ENCODE data around the gene CEP57L1. TPM values are rescaled to one million over a fixed set of nuclear protein-coding genes. Genes with fewer than 3 reads are reported as not detected.

The CEP57L1 gene
- total and polyA plus RNA-seq, 11 donors = 5.9 to 13.8 (median 9.5) TPM

DNA sequence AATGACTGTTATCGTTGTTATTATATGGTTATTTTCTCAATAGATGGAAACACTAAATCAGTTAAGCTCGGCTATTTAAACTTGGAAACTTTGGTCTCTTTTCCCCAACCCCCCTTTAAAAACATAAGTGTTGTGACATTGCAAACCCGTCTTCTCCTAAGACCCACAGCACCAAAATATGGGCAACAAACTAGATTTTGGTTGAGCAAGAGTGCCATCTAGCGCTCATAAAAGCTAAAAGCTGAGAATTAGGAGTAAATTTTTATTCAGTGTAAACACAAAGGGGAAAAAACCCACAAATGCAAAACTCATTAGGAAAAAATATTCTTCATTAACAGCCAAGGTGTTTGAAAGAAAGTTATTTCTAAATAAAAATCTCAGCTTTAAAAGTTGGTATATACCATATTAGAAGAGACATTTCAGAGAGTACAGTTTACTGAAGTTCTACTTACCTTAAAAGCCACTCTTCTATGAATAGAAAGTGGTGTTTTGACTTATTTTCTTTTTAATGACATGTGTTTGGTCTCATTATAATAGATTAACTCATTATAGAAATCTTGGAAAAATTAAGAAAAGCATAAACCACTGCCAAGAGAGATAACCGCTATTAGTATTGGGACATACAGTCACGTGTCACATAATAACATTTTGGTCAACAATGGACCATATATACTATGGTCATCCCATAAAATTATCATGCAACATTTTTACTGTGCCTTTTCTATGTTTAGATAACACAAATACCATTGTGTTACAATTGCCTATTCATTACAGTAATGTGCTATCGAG is 21.8 kb upstream of the CEP57L1 start:
- ATAC-seq (peak; percentile 43 to 64 (median 58)), DNase-seq (peak in 2 of 5 donors; percentile 42 to 46)
- 43 to 48% (median 43%) methylated on average over 7 of the region's 7 CpGs for WGBS, 4 donors
- Histone ChIP-seq H3K27me3 (no peaks in the 10 kb centered on the region), H3K4me1 (peaks cover 0 to 63% (median 26%) of the 10 kb centered on the region in 12 donors), H3K4me3 (no peak overlapping the region), H3K9me3 (no peaks in the 10 kb centered on the region), H3K36me3 (no peaks in the 10 kb centered on the region), H3K27ac (peak overlapping the region in 6 of 12 donors; percentile 2 to 34 (median 22))
- intact Hi-C loops (cut with DNase I) = loop anchor here (1.0 to 10.0 kb wide), 19 partner anchors 66 to 531 kb away; partner anchors contain the start of gene ARMC2 (in 2 of the 10)
- TF ChIP-seq POLR2A (IDR thresholded peaks at IDR 0.05) = no peak
- TF ChIP-seq CTCF (IDR thresholded peaks at IDR 0.05) = peak; percentile 48 to 79 (median 66)

DNA sequence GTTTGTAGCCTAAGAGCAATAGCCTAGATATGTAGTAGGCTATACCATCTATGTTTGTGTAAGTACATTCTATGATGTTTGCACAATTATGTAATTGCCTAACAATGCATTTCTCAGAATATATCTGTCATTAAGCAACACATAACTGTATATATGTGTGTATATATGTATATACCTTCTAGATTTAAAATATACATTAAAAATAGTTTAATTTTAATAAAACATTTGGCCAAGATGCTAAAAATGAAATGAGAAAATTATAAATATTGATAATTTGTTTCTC is 21.2 kb upstream of the CEP57L1 start:
- Histone ChIP-seq H3K27ac (peak overlapping the region in 1 of 12 donors; percentile 19), H3K4me1 (peaks cover 0 to 68% (median 28%) of the 10 kb centered on the region in 12 donors), H3K27me3 (no peaks in the 10 kb centered on the region), H3K36me3 (no peaks in the 10 kb centered on the region), H3K4me3 (no peak overlapping the region), H3K9me3 (no peaks in the 10 kb centered on the region)
- intact Hi-C loops (cut with DNase I) = loop anchor here (2.0 to 10.0 kb wide), 16 partner anchors 67 to 532 kb away; partner anchors contain the start of gene ARMC2 (in 2 of the 10)
- TF ChIP-seq POLR2A (IDR thresholded peaks at IDR 0.05) (no peak), CTCF (IDR thresholded peaks at IDR 0.05) (no peak)
- ATAC-seq (no peak), DNase-seq (no peak)

DNA sequence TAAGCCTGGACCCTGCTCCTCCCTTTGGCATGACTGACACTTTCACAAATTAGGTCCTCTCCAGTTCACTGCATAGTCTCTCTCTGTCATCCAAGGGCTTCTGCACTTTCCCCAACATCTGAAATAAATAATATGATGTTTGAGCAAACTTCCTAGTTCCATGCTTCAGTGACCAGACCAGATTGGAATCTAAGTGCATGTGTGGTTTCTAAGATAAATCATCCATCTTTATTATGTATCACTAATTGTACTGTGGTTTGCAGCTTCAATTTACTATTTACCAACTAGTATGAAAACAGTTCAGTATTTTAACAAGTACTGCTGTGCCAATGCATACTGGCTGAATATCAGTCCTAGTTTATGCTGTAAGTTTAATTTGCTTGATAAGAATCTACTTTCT is 19.4 kb upstream of the CEP57L1 start:
- H3K4me3 ChIP-seq = no peak overlapping the region
- ATAC-seq (no peak), DNase-seq (no peak)
- no peaks in the 10 kb centered on the region for H3K27me3 ChIP-seq
- intact Hi-C loops (cut with DNase I) = loop anchor here in 8 of 10 donors (2.0 to 10.0 kb wide), 7 partner anchors 131 to 534 kb away; partner anchors contain the start of gene ARMC2 (in 2 of the 8)
- H3K4me1 ChIP-seq = peaks cover 0 to 75% (median 45%) of the 10 kb centered on the region in 12 donors
- no peak for TF ChIP-seq POLR2A (IDR thresholded peaks at IDR 0.05)
- no peak for TF ChIP-seq CTCF (IDR thresholded peaks at IDR 0.05)
- no peaks in the 10 kb centered on the region for H3K9me3 ChIP-seq
- peak overlapping the region in 4 of 12 donors; percentile 6 to 82 (median 14) for H3K27ac ChIP-seq
- no peaks in the 10 kb centered on the region for H3K36me3 ChIP-seq

DNA sequence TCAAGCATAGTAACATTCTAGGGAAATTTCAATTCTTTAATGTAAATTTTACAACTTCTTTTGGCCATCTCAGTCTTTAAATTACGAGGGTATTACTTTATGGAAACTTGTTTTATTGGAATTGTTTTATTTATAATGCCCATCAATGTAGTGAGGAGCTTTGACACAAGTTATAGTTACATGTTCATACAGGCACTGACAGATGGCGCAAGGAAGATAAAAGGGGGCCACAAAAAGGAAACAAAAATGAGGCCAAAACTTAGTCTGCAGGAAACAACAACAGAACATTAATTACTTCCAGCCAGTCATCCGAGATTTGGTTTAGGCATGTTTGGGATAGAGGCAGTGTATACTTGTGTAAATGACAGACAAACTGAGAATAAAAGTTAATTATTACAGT is 18.9 kb upstream of the CEP57L1 start:
- H3K4me1 ChIP-seq = peaks cover 0 to 78% (median 46%) of the 10 kb centered on the region in 12 donors
- WGBS, 4 donors = 39 to 46% (median 42%) methylated on average over 3 of the region's 3 CpGs
- TF ChIP-seq CTCF (IDR thresholded peaks at IDR 0.05) = no peak
- no peak for TF ChIP-seq POLR2A (IDR thresholded peaks at IDR 0.05)
- H3K27ac ChIP-seq = peak overlapping the region in 6 of 12 donors; percentile 6 to 82 (median 16)
- ATAC-seq (no peak), DNase-seq (no peak)
- H3K27me3 ChIP-seq = no peaks in the 10 kb centered on the region
- H3K9me3 ChIP-seq = no peaks in the 10 kb centered on the region
- intact Hi-C loops (cut with DNase I) = loop anchor here in 8 of 10 donors (5.0 to 10.0 kb wide), 6 partner anchors 132 to 534 kb away; partner anchors contain the start of gene ARMC2 (in 2 of the 8)
- H3K36me3 ChIP-seq = no peaks in the 10 kb centered on the region
- no peak overlapping the region for H3K4me3 ChIP-seq
